GM18861 (cell line): ENCODE data around the gene PPIC.
A peak's percentile ranks its signal among the peaks of the same experiment; 100 is the strongest.
"Not testable (repeated sequence)": the region's sequence is repeated elsewhere in the genome, so short reads cannot be mapped to it uniquely, and the experiment has no call there.

Source experiments
- ATAC-seq: cut with Tn5 transposase; IDR thresholded peaks from one replicate; pipeline ENCODE4 v1.9.1; 2021; ENCODE audit not compliant: unreplicated experiment

Gene PPIC

GRCh38 chr5:123012321-123012720 lies 24.2 kb downstream of the PPIC start:
- no peak for ATAC-seq

- ATAC-seq: no peak
Observed at GRCh38 chr5:123007754-123008153, 28.8 kb downstream of the PPIC start.

- ATAC-seq: no peak
Observed at GRCh38 chr5:123007182-123007581, 29.3 kb downstream of the PPIC start.

- ATAC-seq: no peak
Observed at GRCh38 chr5:123001808-123002207, 34.7 kb downstream of the PPIC start.

- no peak for ATAC-seq
Observed at GRCh38 chr5:123000731-123001130, 35.8 kb downstream of the PPIC start.

- ATAC-seq: peak; percentile 95
Observed at GRCh38 chr5:122999947-123000563, 36.5 kb downstream of the PPIC start.

GRCh38 chr5:122997294-122997693 lies 39.2 kb downstream of the PPIC start:
- ATAC-seq: no peak

GRCh38 chr5:122996091-122996490 lies 40.4 kb downstream of the PPIC start:
- ATAC-seq: no peak

GRCh38 chr5:122985954-122986721 lies 50.4 kb downstream of the PPIC start:
- peak; percentile 82 for ATAC-seq

- no peak for ATAC-seq
Observed at GRCh38 chr5:122985006-122985700, 51.4 kb downstream of the PPIC start.

GRCh38 chr5:122984425-122984824 lies 52.1 kb downstream of the PPIC start:
- peak; percentile 51 for ATAC-seq

GRCh38 chr5:122982376-122982775 lies 54.1 kb downstream of the PPIC start:
- ATAC-seq: no peak

GRCh38 chr5:122981846-122982245 lies 54.7 kb downstream of the PPIC start:
- ATAC-seq: no peak

GRCh38 chr5:122978644-122979297 lies 57.8 kb downstream of the PPIC start:
- ATAC-seq: no peak

- ATAC-seq: no peak
Observed at GRCh38 chr5:122978068-122978467, 58.5 kb downstream of the PPIC start.

GRCh38 chr5:122977319-122977718 lies 59.2 kb downstream of the PPIC start:
- no peak for ATAC-seq

GRCh38 chr5:122974251-122974650 lies 62.3 kb downstream of the PPIC start:
- ATAC-seq: not testable (repeated sequence)

GRCh38 chr5:122973759-122974158 lies 62.8 kb downstream of the PPIC start:
- ATAC-seq: not testable (repeated sequence)
